GM12892 (cell line): ENCODE results near the gene CCNJ.

ENCODE experiments used
- POLR2A ChIP-seq: IDR thresholded peaks from 2 replicates; pipeline ENCODE4 v1.6.1; 2011; ENCODE audit warnings: low read depth, low read length, control low read depth
- POLR2AphosphoS5 ChIP-seq: IDR thresholded peaks from 2 replicates; pipeline ENCODE4 v1.6.1; 2011; ENCODE audit warnings: low read depth, low read length, control low read depth

DNA sequence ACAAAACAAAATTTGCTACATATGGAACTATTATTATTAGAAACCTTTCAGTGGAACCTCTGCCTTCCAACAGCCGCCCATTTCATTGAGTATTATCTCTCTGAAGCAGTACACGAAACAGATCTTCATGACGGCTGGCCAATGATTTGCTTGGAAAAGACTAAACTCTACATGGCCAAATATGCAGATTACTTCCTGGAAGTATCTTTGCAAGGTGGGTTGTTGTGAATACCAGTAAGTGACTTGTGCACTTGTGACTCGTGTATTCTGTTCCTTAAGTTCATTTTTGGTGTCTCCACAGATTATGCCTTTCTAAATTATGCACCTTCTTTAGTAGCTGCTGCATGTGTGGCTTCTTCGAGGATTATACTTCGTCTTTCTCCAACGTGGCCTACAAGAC lies 13.4 kb downstream of the CCNJ start:
- no peak for TF ChIP-seq POLR2AphosphoS5
- TF ChIP-seq POLR2A = no peak
